Stomach (tissue), 4 donors: ENCODE data around the gene MFAP4.

Source experiments
- CTCF ChIP-seq, 7 experiments: fragments of 450-650 bp in 4 of 7; fragments of 200-600 bp in 3 of 7; sonication (generic) in 3 of 7; IDR thresholded peaks; one replicate each; pipeline ENCODE4 v1.5.1; 2016 to 2019; ENCODE audit warnings: antibody characterized with exemption in 7 of 7, control low read depth in 2 of 7, mild to moderate bottlenecking in 1 of 7
- EP300 ChIP-seq: sonication (generic); formaldehyde crosslinking; IDR thresholded peaks from one replicate; pipeline ENCODE4 v1.6.1; 2017; ENCODE audit warnings: antibody characterized with exemption
- POLR2A ChIP-seq, 4 donors: fragments of 450-650 bp; IDR thresholded peaks; one replicate each; pipeline ENCODE4 v1.6.1; 2016; ENCODE audit warnings: antibody characterized with exemption in 4 of 4, control low read depth in 2 of 4, mild to moderate bottlenecking in 1 of 4, moderate library complexity in 1 of 4
- POLR2AphosphoS5 ChIP-seq, 3 donors: sonication (generic); formaldehyde crosslinking; IDR thresholded peaks; one replicate each; pipeline ENCODE4 v1.6.1; 2016; ENCODE audit warnings: antibody characterized with exemption in 3 of 3

- no peak for TF ChIP-seq CTCF (IDR thresholded peaks at IDR 0.05)
- TF ChIP-seq EP300: no peak
- TF ChIP-seq POLR2A (IDR thresholded peaks at IDR 0.05): no peak
- TF ChIP-seq POLR2AphosphoS5 (IDR thresholded peaks at IDR 0.05): no peak
These were observed 25.1 kb downstream of the MFAP4 start for GRCh38 chr17:19361944-19362276.
